ENCODE measurements around the gene CACTIN. TPM values are rescaled to one million over a fixed set of nuclear protein-coding genes. Genes with fewer than 3 reads are reported as not detected.

The CACTIN gene
- polyA plus RNA-seq, 1 donor (not counting 4 experiments of a cell fraction or from before 2014, with no cell fraction given): 10.8 TPM

DNA sequence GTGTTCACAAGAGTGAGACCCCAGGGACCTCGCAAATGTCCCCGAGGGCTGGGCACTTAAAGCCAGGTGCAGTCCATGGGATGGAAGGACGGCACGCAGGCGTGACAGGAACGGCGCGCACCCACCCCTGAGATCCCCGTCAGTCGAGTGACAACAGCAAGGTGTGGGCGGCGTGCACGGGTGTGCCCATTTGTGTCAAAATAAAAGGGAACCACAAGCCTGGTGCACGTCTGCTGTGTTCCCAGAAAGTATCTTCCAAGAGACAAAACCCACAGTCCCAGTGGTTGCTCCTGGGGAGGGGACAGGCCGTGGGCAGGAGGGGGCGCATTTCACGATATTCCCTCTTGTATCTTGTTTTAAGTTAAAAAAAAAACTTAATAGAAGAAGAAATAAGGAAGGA lies 15.7 kb upstream of the CACTIN start:
- TF ChIP-seq, protein P1, sequence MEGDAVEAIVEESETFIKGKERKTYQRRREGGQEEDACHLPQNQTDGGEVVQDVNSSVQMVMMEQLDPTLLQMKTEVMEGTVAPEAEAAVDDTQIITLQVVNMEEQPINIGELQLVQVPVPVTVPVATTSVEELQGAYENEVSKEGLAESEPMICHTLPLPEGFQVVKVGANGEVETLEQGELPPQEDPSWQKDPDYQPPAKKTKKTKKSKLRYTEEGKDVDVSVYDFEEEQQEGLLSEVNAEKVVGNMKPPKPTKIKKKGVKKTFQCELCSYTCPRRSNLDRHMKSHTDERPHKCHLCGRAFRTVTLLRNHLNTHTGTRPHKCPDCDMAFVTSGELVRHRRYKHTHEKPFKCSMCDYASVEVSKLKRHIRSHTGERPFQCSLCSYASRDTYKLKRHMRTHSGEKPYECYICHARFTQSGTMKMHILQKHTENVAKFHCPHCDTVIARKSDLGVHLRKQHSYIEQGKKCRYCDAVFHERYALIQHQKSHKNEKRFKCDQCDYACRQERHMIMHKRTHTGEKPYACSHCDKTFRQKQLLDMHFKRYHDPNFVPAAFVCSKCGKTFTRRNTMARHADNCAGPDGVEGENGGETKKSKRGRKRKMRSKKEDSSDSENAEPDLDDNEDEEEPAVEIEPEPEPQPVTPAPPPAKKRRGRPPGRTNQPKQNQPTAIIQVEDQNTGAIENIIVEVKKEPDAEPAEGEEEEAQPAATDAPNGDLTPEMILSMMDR (optimal IDR thresholded peaks at IDR 0.05 in 1 of 3, IDR thresholded peaks at IDR 0.05 in 1 of 3, conservative IDR thresholded peaks at IDR 0.05 in 1 of 3; ENCODE audit: extremely low read depth in 1 of 3, insufficient read depth in 2 of 3, low read length in 3 of 3): no peak
- no peak for TF ChIP-seq EZH2 (IDR thresholded peaks at IDR 0.05; ENCODE audit: low read length)
- Histone ChIP-seq H3K27ac (ENCODE audit: control insufficient read depth, insufficient read depth, low read length) (no peak overlapping the region), H3K4me2 (ENCODE audit: control insufficient read depth, extremely low read depth, insufficient read depth, low read depth, low read length) (no peak overlapping the region), H3K27me3 (ENCODE audit: control insufficient read depth, extremely low read depth, insufficient read depth, low read length) (no peaks in the 10 kb centered on the region), H3K4me3 (ENCODE audit: control insufficient read depth in 2 of 3, extremely low read depth in 1 of 3, insufficient read depth in 2 of 3, low read depth in 1 of 3, low read length in 3 of 3) (no peak overlapping the region), H3K36me3 (ENCODE audit: control insufficient read depth in 2 of 2, extremely low read depth in 1 of 2, insufficient read depth in 2 of 2, low read length in 2 of 2) (peaks cover 0 to 17% of the 10 kb centered on the region in 2 experiments), H3K9ac (ENCODE audit: control insufficient read depth, extremely low read depth, insufficient read depth, low read length) (no peak overlapping the region), H3K9me1 (ENCODE audit: control insufficient read depth, extremely low read depth, insufficient read depth, low read length) (no peaks in the 10 kb centered on the region), H4K20me1 (ENCODE audit: control insufficient read depth, extremely low read depth, insufficient read depth, low read length) (no peaks in the 10 kb centered on the region), H2AFZ (ENCODE audit: control insufficient read depth, low read length) (no peak overlapping the region), H3K79me2 (ENCODE audit: control insufficient read depth, insufficient read depth, low read length) (no peaks in the 10 kb centered on the region), H3K4me1 (ENCODE audit: control insufficient read depth, extremely low read depth, insufficient read depth, low read length) (no peaks in the 10 kb centered on the region), H3K9me3 (ENCODE audit: control insufficient read depth, low read depth, low read length) (no peaks in the 10 kb centered on the region)
- DNase-seq (ENCODE audit: low read depth, low spot score): no peak
- dilution Hi-C loops (cut with MboI; ENCODE audit: extremely low pct_ligation_motif_present, low sequenced_read_pairs): no loop called here
- FAIRE-seq: no peak

DNA sequence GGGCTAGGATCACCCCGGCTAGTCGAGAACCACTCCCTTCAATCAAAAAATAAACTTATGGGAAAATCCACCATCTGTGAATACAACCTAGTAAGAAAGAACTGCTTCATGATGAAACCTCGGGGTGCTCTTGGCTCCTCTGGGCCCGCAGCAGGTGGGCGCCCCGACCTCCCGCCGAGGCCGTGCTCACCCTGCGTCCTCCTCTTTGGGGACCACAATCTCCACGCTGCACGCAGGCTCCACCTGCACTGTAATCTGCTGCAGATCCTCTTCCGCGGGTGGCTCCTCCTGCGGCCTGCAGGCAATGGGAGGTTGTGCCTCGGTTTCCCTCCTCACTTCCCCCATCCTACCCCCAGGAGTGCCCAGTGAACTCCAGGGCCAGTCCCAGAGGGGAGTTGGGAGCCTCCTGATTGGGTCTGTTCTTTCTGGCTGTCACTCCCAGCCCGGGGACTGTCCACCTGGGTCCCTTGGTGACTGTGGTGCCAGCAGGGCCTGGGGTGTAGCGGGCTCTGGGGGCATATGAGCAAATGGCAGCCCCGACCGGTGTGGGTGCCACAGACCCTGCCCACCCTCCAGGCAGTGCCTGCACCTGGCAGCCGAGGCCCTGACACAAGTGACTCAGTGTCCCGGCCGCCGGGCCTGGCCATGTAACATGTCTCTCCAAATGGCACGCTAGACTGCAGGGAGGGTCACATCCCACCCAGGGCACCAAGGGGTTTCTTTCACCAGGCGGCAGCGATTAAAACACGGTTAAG lies 15.1 kb upstream of the CACTIN start:
- no peaks in the 10 kb centered on the region for H3K9me3 ChIP-seq (ENCODE audit: control insufficient read depth, low read depth, low read length)
- peaks cover 0 to 15% of the 10 kb centered on the region in 2 experiments for H3K36me3 ChIP-seq (ENCODE audit: control insufficient read depth in 2 of 2, extremely low read depth in 1 of 2, insufficient read depth in 2 of 2, low read length in 2 of 2)
- no peak overlapping the region for H3K9ac ChIP-seq (ENCODE audit: control insufficient read depth, extremely low read depth, insufficient read depth, low read length)
- dilution Hi-C loops (cut with MboI; ENCODE audit: extremely low pct_ligation_motif_present, low sequenced_read_pairs): no loop called here
- H3K9me1 ChIP-seq (ENCODE audit: control insufficient read depth, extremely low read depth, insufficient read depth, low read length): no peaks in the 10 kb centered on the region
- H3K4me2 ChIP-seq (ENCODE audit: control insufficient read depth, extremely low read depth, insufficient read depth, low read depth, low read length): no peak overlapping the region
- H3K27ac ChIP-seq (ENCODE audit: control insufficient read depth, insufficient read depth, low read length): no peak overlapping the region
- H3K27me3 ChIP-seq (ENCODE audit: control insufficient read depth, extremely low read depth, insufficient read depth, low read length): no peaks in the 10 kb centered on the region
- no peak overlapping the region for H3K4me3 ChIP-seq (ENCODE audit: control insufficient read depth in 2 of 3, extremely low read depth in 1 of 3, insufficient read depth in 2 of 3, low read depth in 1 of 3, low read length in 3 of 3)
- TF ChIP-seq, protein P1 (optimal IDR thresholded peaks at IDR 0.05 in 1 of 3, IDR thresholded peaks at IDR 0.05 in 1 of 3, conservative IDR thresholded peaks at IDR 0.05 in 1 of 3; ENCODE audit: extremely low read depth in 1 of 3, insufficient read depth in 2 of 3, low read length in 3 of 3): no peak
- no peak for TF ChIP-seq EZH2 (IDR thresholded peaks at IDR 0.05; ENCODE audit: low read length)
- H3K4me1 ChIP-seq (ENCODE audit: control insufficient read depth, extremely low read depth, insufficient read depth, low read length): no peaks in the 10 kb centered on the region
- DNase-seq (ENCODE audit: low read depth, low spot score): no peak
- no peaks in the 10 kb centered on the region for H4K20me1 ChIP-seq (ENCODE audit: control insufficient read depth, extremely low read depth, insufficient read depth, low read length)
- no peaks in the 10 kb centered on the region for H3K79me2 ChIP-seq (ENCODE audit: control insufficient read depth, insufficient read depth, low read length)
- FAIRE-seq: no peak
- H2AFZ ChIP-seq (ENCODE audit: control insufficient read depth, low read length): no peak overlapping the region
